22Rv1 (cell line): ENCODE data around the gene UTF1.

Source experiments
- H3K27ac ChIP-seq: fragments of 450-650 bp; 2 replicates; pipeline ENCODE4 v1.5.1; 2017
- ZFX ChIP-seq: fragments of 450-650 bp; IDR thresholded peaks from 2 replicates; pipeline ENCODE4 v1.6.1; 2017; ENCODE audit warnings: antibody characterized with exemption, borderline replicate concordance
- TF ChIP-seq, protein P1 (sequence below): fragments of 450-650 bp; IDR thresholded peaks from 2 replicates; pipeline ENCODE4 v1.5.1; 2017; ENCODE audit warnings: mild to moderate bottlenecking

The UTF1 gene

DNA sequence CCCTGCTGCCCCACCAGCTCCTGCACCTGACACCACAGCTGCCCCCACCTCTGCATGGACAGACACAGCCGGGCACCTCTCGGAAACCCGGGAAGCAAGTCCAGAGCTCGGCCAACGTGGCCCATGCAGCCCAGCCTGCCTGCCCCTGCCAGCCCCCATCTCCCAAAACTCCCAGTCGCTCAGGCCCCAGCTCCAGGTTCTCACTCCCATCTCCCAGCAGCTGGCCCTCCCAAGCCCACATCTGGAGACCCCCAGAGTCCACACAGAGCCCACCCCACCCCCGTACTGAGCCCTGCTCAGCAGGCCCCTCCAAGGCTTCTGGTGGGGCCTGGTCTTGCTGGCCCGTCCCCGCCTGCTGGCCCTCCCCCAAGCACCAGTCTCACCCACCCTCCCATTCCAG is 32.2 kb upstream of the UTF1 start:
- no peak overlapping the region for H3K27ac ChIP-seq

DNA sequence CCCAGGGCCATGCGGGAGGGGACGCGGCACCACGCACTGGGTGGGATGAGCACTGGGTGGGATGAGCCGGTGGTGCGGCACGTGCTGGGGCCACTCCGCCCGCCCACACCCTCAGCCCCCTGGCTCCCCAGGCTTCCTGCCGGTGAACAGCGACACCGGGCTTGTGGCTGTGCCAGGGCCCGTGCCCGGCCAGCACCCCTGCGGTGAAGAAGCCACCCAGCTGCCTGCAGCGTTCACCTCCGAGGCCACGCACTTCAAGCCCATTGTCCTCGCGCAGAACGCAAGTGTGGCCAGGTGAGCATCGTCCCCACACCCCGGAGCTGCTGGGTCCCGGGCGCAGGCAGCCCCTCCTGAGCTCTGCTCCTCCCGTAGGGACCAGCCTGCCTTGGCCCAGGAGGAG is 31.8 kb upstream of the UTF1 start:
- TF ChIP-seq, protein P1, sequence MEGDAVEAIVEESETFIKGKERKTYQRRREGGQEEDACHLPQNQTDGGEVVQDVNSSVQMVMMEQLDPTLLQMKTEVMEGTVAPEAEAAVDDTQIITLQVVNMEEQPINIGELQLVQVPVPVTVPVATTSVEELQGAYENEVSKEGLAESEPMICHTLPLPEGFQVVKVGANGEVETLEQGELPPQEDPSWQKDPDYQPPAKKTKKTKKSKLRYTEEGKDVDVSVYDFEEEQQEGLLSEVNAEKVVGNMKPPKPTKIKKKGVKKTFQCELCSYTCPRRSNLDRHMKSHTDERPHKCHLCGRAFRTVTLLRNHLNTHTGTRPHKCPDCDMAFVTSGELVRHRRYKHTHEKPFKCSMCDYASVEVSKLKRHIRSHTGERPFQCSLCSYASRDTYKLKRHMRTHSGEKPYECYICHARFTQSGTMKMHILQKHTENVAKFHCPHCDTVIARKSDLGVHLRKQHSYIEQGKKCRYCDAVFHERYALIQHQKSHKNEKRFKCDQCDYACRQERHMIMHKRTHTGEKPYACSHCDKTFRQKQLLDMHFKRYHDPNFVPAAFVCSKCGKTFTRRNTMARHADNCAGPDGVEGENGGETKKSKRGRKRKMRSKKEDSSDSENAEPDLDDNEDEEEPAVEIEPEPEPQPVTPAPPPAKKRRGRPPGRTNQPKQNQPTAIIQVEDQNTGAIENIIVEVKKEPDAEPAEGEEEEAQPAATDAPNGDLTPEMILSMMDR = no peak
- TF ChIP-seq ZFX = no peak
- H3K27ac ChIP-seq = no peak overlapping the region

More for the DNA sequence above, 32.2 kb upstream of the UTF1 start:
- TF ChIP-seq ZFX = no peak
- TF ChIP-seq, protein P1 = no peak

DNA sequence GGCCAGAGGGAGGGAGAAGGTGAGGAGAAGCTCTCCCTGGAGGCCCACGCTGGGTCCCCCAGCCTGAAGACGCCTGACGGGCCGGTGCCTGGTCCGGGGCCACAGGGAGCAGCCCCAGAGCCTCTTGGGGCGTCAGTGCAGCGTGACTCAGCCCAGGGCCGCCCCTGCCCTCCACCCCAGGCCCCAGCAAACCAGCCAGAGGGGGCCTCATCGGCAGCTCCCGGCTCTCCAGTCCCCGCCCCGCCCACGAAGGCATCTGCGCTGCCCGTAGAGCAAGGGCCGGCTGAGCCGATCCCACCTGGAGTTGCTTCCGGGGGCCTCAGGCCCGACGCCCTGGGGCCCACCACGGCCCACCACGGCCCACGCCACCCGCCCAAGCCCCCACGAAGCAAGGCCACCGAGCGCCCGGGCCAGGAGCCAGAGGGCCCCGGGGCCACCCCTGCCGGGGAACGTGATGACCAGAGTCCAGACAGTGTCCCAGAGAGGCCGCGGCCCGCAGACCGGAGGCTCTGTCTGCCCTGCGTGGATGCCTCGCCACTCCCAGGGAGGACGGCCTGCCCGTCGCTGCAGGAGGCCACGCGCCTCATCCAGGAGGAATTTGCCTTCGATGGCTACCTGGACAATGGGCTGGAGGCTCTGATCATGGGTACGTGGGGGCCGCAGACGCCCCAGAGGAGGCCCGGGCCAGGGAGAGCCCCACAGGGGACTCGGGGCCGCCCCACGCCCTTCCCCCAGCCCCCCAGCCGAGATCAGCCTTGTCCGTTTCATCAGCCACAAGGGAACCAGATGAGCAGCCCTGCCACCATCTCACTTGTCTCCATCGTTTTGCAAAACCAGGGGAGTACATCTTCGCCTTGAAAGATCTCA is 31.2 kb upstream of the UTF1 start:
- no peak for TF ChIP-seq ZFX
- TF ChIP-seq, protein P1 = no peak
- H3K27ac ChIP-seq = no peak overlapping the region

DNA sequence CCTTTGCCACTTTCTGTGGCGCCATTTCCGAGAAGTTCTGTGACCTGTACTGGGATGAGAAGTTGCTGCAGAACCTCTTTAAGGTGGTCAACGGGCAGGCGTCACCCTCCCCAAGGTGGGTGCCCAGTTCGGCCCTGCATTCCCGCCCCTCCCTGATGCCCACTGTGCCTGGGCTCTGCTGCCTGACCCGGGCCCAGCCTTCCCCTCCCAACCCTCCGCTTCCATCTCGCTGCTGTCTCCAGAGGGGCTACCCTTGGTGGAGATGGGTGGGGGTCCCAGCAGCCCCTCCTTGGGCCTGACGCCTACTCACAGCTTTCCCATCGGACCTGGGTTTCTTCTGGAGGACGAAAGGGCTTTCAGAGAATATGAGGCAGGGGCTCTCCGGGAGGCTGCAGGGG is 30.5 kb upstream of the UTF1 start:
- TF ChIP-seq ZFX = no peak
- TF ChIP-seq, protein P1 = no peak
- no peak overlapping the region for H3K27ac ChIP-seq

DNA sequence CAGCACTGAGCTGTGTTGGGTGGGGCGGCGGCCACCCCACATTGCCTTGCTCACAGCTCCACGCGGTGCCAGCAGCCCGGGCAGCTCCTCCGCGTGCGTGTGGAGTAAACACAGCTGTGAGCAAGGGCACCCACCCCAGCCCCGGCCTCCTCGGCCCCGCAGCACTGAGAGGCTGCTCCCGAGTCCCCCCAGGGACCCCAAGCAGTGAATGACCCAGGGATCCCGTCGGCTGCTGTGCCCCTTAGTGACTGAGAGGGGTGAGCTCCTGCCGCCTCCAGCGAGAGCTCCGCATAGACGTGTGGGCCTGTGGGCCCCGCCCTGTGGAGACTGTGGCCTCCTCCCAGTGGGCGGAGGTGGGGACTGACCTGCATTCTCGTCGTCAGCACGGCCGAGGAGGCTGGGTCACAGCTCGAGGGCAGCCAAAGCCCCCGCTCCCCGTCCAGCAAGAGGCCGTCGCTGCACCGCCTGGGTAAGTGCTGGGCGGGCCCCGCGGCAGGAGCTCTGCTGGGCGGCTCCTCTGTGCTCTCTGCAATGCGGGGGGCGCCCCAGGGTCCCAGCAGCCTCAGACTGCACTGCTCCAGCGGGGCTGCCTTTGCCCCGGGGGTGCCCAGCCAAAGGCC is 29.9 kb upstream of the UTF1 start:
- TF ChIP-seq ZFX = no peak
- TF ChIP-seq, protein P1 = no peak
- H3K27ac ChIP-seq = no peak overlapping the region

DNA sequence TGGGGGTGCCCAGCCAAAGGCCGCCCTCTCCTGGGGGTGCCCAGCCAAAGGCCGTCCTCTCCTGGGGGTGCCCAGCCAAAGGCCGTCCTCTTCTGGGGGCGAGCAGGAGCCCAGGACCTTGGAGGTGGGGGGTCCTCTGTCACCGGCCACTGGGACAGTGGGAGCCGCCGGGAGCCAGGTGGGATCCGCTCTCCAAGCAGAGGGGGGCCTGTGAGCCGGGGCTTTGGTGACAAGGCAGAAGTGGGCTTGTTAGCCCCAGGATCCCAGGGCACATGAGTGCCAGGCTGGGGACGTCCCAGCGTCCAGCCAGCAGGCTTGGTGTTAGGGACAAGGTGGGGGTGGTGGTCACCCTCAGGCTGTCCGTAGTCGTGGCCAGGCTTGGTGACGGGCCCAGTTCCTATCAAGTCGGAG is 29.4 kb upstream of the UTF1 start:
- TF ChIP-seq, protein P1 = no peak
- no peak for TF ChIP-seq ZFX
- no peak overlapping the region for H3K27ac ChIP-seq
